Activated T-helper 1 cell treated with anti-CD3 and anti-CD28 coated beads, Interleukin-12 subunit alpha, Interleukin-12 subunit beta, Interleukin-2, Interleukin-4 antibody, amounts not matched to agents 30 ng/mL and 10 ng/mL and 1 ng/mL, durations not matched to agents 14 hours and 24 hours and 36 hours (primary cell): Measurements from ENCODE around the gene HNF1B. TPM values are rescaled to one million over a fixed set of nuclear protein-coding genes. Genes with fewer than 3 reads are reported as not detected.

Experiments
- DNase-seq: peaks from one replicate; pipeline ENCODE4 v3.0.0; 2021; ENCODE audit warnings: low spot score
- H3K27ac Mint-ChIP-seq: one replicate; pipeline ENCODE4 v1.8.0; 2021; ENCODE audit warnings: mild to moderate bottlenecking, mixed read lengths
- H3K27me3 Mint-ChIP-seq: one replicate; pipeline ENCODE4 v1.8.0; 2022; ENCODE audit warnings: mild to moderate bottlenecking, moderate library complexity, mixed read lengths; ENCODE audit not compliant: insufficient read depth
- H3K36me3 Mint-ChIP-seq: one replicate; pipeline ENCODE4 v1.8.0; 2021; ENCODE audit warnings: low read depth, mixed read lengths
- H3K4me1 Mint-ChIP-seq: one replicate; pipeline ENCODE4 v1.8.0; 2021; ENCODE audit warnings: low read depth, mixed read lengths
- H3K4me3 Mint-ChIP-seq: one replicate; pipeline ENCODE4 v1.8.0; 2021; ENCODE audit warnings: mild to moderate bottlenecking, moderate library complexity, mixed read lengths
- H3K9me3 Mint-ChIP-seq: one replicate; pipeline ENCODE4 v1.8.0; 2021; ENCODE audit warnings: mixed read lengths
- intact Hi-C: fragments of 100-400 bp; cut with micrococcal nuclease; formaldehyde crosslinking; loops from one replicate; pipeline ENCODE4 v1.15.1; 2024
- total RNA-seq: library from RNA; stranded (reverse); gene quantifications from 2 replicates; pipeline ENCODE4 v1.2.3, GENCODE V29; 2022

HNF1B gene
- total RNA-seq, 1 donor from 2014 or later, result 3.6 TPM

- Mint-ChIP-seq H3K4me1 (peaks cover 20% of the 10 kb centered on the region), H3K27ac (no peak overlapping the region), H3K36me3 (peaks cover 51% of the 10 kb centered on the region), H3K4me3 (no peak overlapping the region), H3K27me3 (no peaks in the 10 kb centered on the region), H3K9me3 (no peaks in the 10 kb centered on the region)
- intact Hi-C loops, result no loop called here
- DNase-seq, result no peak
Observed at GRCh38 chr17:37637956-37638355, 106.9 kb downstream of the HNF1B start.

Other genes starting within 250 kb of the HNF1B start
- gene SYNRG, start 135.6 kb downstream of the HNF1B start, total RNA-seq, result 51.3 and 51.4 TPM in 2 replicates
- gene DDX52, start 101.6 kb downstream of the HNF1B start, total RNA-seq, result 48.7 and 55.0 TPM in 2 replicates
- not detected in 2 replicates for gene TBC1D3K, start 179.4 kb upstream of the HNF1B start, total RNA-seq
- 17.9 and 19.8 TPM in 2 replicates for gene TBC1D3L, start 244.0 kb upstream of the HNF1B start, total RNA-seq